GM12874 (cell line): ENCODE results near the gene DMBX1.

Experiments used
- TF ChIP-seq, protein P1 (sequence below): IDR thresholded peaks from 2 replicates; pipeline ENCODE4 v1.5.1; 2011; ENCODE audit warnings: low read depth, mild to moderate bottlenecking, control low read depth, low read length, moderate library complexity; ENCODE audit not compliant: insufficient read depth

DMBX1 gene

DNA sequence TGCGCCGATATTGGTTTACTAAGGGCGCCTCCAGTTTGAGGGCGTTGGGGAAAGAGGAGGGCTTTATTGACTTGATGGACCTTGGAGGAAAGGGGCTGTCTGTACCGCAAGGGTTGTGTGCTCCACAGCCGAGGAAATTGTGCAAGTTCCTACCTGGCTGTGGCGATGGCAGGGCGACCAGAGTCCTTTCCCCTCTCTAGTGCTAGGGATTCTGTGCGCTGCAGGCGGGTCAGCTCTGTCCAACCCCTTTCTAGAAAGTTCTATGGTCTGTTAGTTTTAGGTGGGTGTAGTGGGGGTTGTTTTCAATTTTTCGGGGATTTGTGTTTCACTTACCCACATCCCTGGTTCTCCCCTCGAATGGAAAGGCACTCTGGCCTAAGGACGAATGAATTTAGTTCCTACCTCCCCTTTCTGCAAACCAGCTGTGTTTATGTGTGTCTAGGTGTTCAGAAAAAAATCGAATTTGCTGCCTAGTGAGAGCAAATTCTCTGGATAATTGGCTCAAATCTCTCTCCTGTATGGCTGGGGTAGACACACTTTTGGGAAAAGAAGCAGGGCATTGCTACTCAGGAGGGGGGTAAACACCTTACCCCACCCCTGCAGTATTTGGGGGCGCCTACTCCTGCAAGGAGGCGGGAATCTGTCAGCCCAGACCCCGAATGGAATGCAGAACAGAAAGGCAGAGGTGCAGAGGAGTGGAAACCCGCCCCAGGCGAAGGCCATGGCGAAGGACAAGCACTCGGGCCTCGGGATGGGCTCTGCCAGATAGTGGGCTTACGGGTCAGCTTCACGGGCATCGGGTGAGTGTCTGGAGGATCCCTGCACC, 2.0 kb downstream of the DMBX1 start:
- TF ChIP-seq, protein P1, sequence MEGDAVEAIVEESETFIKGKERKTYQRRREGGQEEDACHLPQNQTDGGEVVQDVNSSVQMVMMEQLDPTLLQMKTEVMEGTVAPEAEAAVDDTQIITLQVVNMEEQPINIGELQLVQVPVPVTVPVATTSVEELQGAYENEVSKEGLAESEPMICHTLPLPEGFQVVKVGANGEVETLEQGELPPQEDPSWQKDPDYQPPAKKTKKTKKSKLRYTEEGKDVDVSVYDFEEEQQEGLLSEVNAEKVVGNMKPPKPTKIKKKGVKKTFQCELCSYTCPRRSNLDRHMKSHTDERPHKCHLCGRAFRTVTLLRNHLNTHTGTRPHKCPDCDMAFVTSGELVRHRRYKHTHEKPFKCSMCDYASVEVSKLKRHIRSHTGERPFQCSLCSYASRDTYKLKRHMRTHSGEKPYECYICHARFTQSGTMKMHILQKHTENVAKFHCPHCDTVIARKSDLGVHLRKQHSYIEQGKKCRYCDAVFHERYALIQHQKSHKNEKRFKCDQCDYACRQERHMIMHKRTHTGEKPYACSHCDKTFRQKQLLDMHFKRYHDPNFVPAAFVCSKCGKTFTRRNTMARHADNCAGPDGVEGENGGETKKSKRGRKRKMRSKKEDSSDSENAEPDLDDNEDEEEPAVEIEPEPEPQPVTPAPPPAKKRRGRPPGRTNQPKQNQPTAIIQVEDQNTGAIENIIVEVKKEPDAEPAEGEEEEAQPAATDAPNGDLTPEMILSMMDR, result no peak

DNA sequence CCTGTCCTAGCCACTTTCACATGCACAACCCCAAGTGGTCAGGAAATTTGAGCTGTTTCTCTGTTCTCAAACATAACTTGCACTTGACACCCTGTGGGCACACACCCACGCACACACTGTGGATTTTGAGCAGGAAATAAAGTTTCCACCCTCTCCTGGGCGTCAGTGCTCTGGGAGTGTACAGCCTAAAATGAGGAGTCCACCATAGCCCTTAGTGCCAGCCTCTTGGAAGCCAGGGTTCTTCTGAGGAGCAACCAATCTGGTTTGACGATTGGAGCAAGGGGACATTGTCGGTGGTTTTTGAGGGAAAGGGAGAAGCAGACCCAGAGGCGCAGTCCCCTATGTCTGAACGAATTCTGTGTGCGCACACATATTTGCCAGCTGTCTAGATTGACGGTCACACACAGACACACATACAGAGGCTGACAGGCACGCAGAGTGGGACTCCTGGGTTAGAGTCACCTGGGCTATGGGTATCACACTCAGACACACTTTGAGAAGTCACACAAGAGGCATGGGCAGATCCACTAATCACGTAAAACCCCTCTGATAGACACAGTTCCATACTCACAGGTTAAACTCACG, 2.7 kb downstream of the DMBX1 start:
- TF ChIP-seq, protein P1, result no peak

DNA sequence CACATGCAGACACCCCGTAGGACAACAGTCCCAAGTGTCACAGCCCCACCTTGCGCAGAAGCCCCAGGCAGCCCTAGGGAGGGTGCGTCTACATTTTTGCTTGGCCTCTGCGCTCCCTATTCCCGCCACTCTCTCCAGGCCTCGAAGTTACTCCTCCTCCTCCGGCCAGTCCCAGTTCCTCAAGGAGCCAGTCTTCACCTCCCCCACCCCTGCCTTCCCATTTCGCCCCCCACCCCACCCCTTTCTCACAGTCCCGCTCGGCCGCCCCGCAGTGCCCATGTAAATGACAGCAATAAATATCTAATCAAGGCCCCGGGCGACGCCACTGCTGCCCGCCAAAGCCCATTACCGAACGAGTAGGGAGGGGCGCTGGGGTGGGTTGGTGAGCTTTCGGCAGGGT, 3.2 kb downstream of the DMBX1 start:
- TF ChIP-seq, protein P1, result no peak

DNA sequence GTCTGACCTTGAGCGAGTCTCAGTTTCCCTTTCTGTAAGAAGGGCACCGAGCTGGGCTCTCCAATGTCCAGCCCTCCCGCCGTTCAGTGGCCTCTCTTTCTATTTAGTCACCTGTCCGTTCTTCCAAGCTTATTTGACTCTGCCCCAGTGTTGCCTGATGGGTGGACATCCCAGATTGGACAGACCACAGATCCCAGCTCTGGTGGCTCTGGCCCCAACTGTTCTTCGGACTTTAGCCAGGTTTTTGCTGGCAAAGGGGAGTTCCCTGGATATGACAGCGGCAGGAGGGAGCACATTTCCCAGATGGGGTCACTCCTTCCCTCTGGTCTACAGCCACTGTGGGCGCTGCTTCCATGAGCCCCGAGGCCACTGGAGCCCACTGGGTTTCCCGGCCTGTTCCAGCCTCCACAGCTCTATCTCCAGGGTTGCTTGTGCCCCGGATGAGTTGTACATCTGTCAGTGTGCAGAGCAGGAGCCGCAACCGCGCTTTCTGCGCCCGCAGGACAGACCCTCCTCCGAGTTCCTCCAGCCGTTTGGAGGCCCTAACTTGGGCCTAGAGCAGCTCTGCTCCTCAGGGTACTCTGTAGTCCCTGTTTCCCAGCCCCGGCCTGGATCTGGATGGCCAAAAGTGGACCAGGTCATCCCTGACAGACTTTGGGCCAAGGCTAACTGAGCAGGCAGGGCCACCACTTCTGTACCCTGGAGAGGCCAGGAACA, 3.8 kb downstream of the DMBX1 start:
- TF ChIP-seq, protein P1, result no peak

DNA sequence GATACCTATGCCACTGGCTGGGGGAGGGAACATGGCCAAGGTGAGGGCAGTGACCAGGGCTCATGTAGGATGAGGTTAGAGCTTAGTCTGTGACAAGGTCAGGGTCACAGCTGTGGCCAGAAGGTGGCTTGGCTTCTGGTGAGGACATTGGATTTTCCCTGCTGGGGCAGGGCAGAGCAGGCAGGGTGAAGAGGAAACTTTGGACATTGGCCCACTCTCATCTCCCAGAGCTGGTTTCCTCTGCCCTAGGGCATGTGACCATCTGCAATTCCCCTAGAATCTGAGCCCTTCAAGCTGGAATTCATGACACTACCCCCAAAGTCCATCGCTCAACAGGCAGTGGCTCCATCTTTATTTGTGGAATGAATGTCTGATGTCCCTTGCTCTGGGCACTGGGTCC, 5.3 kb downstream of the DMBX1 start:
- TF ChIP-seq, protein P1, result no peak

DNA sequence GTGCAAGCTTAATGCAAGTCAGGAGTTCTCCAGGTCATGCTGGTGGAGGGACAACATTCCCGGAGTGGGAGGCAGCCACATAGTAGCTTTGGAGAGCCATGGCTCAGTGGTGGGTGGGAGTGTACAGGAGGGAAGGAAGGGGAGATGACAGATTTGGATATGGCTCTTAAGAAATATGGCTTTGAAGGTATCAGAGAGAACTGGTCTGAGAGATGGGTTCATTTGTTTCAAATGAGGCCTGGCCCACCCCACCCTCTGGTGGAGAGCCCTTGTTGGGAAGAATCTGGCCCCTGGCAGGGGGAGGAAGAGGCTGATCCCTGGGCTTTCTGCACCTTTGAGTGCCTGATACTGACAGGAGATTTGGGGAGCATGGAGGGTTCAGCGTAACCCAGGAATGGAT, 6.1 kb downstream of the DMBX1 start:
- TF ChIP-seq, protein P1, result no peak

DNA sequence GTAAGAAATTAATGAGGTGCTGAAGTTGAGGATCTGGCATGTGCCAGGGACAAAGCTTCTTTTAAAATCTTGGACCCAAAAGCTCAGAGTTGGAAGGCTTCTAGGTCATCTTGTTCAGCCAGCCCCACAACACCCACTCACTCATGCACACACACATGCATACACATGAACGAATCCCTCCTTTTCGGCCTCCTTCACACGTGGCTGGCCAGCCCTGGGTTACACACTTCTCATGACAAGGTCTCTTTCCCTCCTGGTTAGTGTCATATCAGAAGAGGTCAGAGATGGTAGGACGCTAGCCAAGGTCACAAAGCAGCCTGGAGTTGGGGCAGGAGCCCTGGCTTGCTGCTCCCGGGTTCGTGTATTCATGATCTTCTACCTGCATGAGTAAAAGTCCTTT, 6.9 kb downstream of the DMBX1 start:
- TF ChIP-seq, protein P1, result no peak
